ENCODE data around the gene COX17.

DNA sequence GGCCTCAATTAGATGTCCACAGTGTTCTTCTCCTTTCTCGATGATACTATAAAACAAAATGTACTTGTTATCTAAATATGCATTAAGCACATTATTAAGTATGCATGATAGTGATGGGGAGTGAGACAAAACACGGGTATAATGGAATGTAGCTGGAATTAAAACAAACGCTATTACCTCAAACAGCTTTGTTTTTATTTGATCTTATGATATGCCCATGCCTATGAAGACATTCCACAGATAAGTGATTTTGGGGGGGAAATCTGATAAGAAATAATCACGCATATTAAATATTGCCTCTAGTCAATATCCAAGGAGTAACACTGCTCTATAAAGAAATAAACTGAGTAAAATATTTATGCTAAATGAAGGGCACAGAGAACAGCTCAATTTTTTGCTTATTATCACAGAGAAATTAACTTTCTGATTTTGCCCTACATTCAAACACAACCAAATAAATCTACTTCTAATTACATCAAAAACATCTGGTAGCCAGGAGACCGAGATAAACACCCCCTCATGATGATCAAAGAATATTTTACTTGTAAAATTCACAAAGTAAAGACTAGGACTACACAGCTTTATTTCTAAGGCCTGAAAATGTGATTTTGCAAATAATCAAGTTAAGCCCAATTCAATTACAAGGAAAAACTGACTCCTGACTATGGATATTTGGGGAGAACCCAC lies 1.9 kb downstream of the COX17 start:
- TF ChIP-seq CTCF (IDR thresholded peaks at IDR 0.05) (no peak), POLR2A (IDR thresholded peaks at IDR 0.05) (no peak), EP300 (IDR thresholded peaks at IDR 0.05) (no peak)
